ENCODE data around the gene SEC14L1. TPM values are rescaled to one million over a fixed set of nuclear protein-coding genes. Genes with fewer than 3 reads are reported as not detected.

SEC14L1 gene
- total and polyA plus RNA-seq, 2 donors from 2014 or later = 49.2 to 157 TPM

GRCh38 chr17:77185137-77185536, 44.4 kb downstream of the SEC14L1 start:
- intact Hi-C loops (cut with DNase I) = no loop called here
- peak overlapping the region in 1 of 2 donors; percentile 18 for H3K27ac ChIP-seq (ENCODE audit: low read depth in 2 of 2, low read length in 2 of 2)
- DNase-seq (peak in 3 of 5 donors; percentile 53 to 73 (median 61)), FAIRE-seq (no peak)
- H3K4me3 ChIP-seq (ENCODE audit: low read length in 3 of 3) = no peak overlapping the region
- no peaks in the 10 kb centered on the region for H3K36me3 ChIP-seq (ENCODE audit: control insufficient read depth in 2 of 3, insufficient read depth in 3 of 3, low read length in 3 of 3)
- TF ChIP-seq CTCF (IDR thresholded peaks at IDR 0.05; ENCODE audit: borderline replicate concordance, extremely low read depth, insufficient read depth) = no peak
- H3K27me3 ChIP-seq (ENCODE audit: control insufficient read depth, insufficient read depth, low read length) = no peaks in the 10 kb centered on the region
- peak overlapping the region in 1 of 3 donors; percentile 9 for H3K9ac ChIP-seq (ENCODE audit: low read length in 3 of 3)
- H3K4me1 ChIP-seq (ENCODE audit: control insufficient read depth in 2 of 3, insufficient read depth in 2 of 3, low read depth in 1 of 3, low read length in 3 of 3) = peaks cover 9 to 65% (median 51%) of the 10 kb centered on the region in 3 donors
- H3K9me3 ChIP-seq (ENCODE audit: control insufficient read depth in 2 of 3, insufficient read depth in 1 of 3, low read length in 3 of 3) = no peaks in the 10 kb centered on the region

DNA sequence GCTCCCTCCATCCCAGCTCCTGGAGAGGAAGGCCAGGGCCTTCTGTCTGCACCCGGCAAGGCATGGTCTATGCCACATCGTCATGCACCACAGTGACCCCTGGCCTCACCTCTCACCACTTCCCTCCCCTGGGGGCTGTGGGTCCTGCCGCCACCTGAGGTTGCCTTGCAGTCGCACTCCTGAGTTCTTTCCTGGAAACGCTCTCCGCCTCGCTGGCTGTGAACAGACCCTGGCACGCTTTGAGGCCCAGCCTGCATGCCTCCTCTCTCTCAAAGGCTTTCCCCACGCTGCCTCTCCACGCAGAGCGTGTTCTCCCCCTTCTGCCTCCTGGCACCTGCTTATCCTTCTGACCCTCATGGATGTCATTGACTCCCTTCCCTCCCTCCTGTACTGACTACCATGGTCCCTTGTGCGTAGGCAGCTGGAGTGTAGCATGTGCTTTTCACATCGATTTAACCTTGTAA, 45.4 kb downstream of the SEC14L1 start:
- FAIRE-seq (no peak), DNase-seq (peak in 4 of 5 donors; percentile 56 to 86 (median 58))
- intact Hi-C loops (cut with DNase I) = no loop called here
- Histone ChIP-seq H3K36me3 (ENCODE audit: control insufficient read depth in 2 of 3, insufficient read depth in 3 of 3, low read length in 3 of 3) (peaks cover 0 to 3% (median 0%) of the 10 kb centered on the region in 3 donors), H3K4me3 (ENCODE audit: low read length in 3 of 3) (no peak overlapping the region), H3K9ac (ENCODE audit: low read length in 3 of 3) (no peak overlapping the region), H3K27ac (ENCODE audit: low read depth in 2 of 2, low read length in 2 of 2) (peak overlapping the region; percentile 5 to 68), H3K4me1 (ENCODE audit: control insufficient read depth in 2 of 3, insufficient read depth in 2 of 3, low read depth in 1 of 3, low read length in 3 of 3) (peaks cover 9 to 57% (median 43%) of the 10 kb centered on the region in 3 donors), H3K27me3 (ENCODE audit: control insufficient read depth, insufficient read depth, low read length) (no peaks in the 10 kb centered on the region), H3K9me3 (ENCODE audit: control insufficient read depth in 2 of 3, insufficient read depth in 1 of 3, low read length in 3 of 3) (no peaks in the 10 kb centered on the region)
- no peak for TF ChIP-seq CTCF (IDR thresholded peaks at IDR 0.05; ENCODE audit: borderline replicate concordance, extremely low read depth, insufficient read depth)

GRCh38 chr17:77188084-77189066, 47.6 kb downstream of the SEC14L1 start:
- no peak for TF ChIP-seq CTCF (IDR thresholded peaks at IDR 0.05; ENCODE audit: borderline replicate concordance, extremely low read depth, insufficient read depth)
- no peak overlapping the region for H3K9ac ChIP-seq (ENCODE audit: low read length in 3 of 3)
- no peak overlapping the region for H3K27ac ChIP-seq (ENCODE audit: low read depth in 2 of 2, low read length in 2 of 2)
- DNase-seq = no peak
- peaks cover 6 to 40% (median 27%) of the 10 kb centered on the region in 3 donors for H3K4me1 ChIP-seq (ENCODE audit: control insufficient read depth in 2 of 3, insufficient read depth in 2 of 3, low read depth in 1 of 3, low read length in 3 of 3)
- H3K36me3 ChIP-seq (ENCODE audit: control insufficient read depth in 2 of 3, insufficient read depth in 3 of 3, low read length in 3 of 3) = peaks cover 2 to 7% (median 6%) of the 10 kb centered on the region in 3 donors
- H3K9me3 ChIP-seq (ENCODE audit: control insufficient read depth in 2 of 3, insufficient read depth in 1 of 3, low read length in 3 of 3) = no peaks in the 10 kb centered on the region
- H3K4me3 ChIP-seq (ENCODE audit: low read length in 3 of 3) = peak overlapping the region in 1 of 3 donors; percentile 24
- FAIRE-seq = no peak
- no peaks in the 10 kb centered on the region for H3K27me3 ChIP-seq (ENCODE audit: control insufficient read depth, insufficient read depth, low read length)
- intact Hi-C loops (cut with DNase I) = no loop called here

All from kidney (tissue), 14 donors.